Stomach (tissue), 4 donors: ENCODE data around the gene HNF4A.

Experiments used
- EP300 ChIP-seq: sonication (generic); formaldehyde crosslinking; IDR thresholded peaks from one replicate; pipeline ENCODE4 v1.6.1; 2017; ENCODE audit warnings: antibody characterized with exemption
- POLR2A ChIP-seq, 4 donors: fragments of 450-650 bp; IDR thresholded peaks; one replicate each; pipeline ENCODE4 v1.6.1; 2016; ENCODE audit warnings: antibody characterized with exemption in 4 of 4, control low read depth in 2 of 4, mild to moderate bottlenecking in 1 of 4, moderate library complexity in 1 of 4
- TF ChIP-seq, protein P1 (sequence below), 7 experiments: fragments of 450-650 bp in 4 of 7; fragments of 200-600 bp in 3 of 7; sonication (generic) in 3 of 7; IDR thresholded peaks; one replicate each; pipeline ENCODE4 v1.5.1; 2016 to 2019; ENCODE audit warnings: antibody characterized with exemption in 7 of 7, control low read depth in 2 of 7, mild to moderate bottlenecking in 1 of 7

DNA sequence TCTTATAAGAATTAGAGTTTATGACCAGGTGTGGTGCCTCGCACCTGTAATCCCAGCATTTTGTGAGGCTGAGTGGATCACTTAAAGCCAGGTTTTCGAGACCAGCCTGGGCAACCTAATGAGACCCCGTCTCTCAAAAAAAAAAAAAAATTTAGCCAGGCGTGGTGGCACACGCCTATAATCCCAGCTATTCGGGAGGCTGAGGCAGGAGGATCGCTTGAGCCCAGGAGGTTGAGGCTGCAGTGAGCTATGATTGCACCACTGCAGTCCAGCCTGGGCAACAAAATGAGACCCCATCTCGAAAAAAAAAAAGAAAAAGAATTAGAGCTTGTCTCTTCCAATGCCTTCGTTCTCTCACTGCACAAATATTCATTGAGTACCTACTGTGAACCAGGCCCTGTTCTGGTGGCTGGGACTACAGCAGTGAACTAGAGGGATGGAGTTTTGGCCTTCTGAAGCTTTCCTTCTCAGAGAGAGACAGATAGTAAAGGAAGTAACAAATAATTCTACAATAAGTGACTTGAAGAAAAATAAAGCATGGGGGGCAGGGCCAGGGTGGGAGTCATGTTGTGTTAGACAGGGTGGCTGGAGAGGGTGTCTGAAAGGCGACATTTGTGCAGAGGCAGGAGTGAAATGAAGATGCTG, 56.4 kb downstream of the HNF4A start:
- TF ChIP-seq POLR2A (IDR thresholded peaks at IDR 0.05) = no peak
- TF ChIP-seq, protein P1, sequence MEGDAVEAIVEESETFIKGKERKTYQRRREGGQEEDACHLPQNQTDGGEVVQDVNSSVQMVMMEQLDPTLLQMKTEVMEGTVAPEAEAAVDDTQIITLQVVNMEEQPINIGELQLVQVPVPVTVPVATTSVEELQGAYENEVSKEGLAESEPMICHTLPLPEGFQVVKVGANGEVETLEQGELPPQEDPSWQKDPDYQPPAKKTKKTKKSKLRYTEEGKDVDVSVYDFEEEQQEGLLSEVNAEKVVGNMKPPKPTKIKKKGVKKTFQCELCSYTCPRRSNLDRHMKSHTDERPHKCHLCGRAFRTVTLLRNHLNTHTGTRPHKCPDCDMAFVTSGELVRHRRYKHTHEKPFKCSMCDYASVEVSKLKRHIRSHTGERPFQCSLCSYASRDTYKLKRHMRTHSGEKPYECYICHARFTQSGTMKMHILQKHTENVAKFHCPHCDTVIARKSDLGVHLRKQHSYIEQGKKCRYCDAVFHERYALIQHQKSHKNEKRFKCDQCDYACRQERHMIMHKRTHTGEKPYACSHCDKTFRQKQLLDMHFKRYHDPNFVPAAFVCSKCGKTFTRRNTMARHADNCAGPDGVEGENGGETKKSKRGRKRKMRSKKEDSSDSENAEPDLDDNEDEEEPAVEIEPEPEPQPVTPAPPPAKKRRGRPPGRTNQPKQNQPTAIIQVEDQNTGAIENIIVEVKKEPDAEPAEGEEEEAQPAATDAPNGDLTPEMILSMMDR (IDR thresholded peaks at IDR 0.05) = no peak
- TF ChIP-seq EP300 = no peak
